Right cardiac atrium (tissue), 5 donors: ENCODE data around the gene PIR. TPM values are rescaled to one million over a fixed set of nuclear protein-coding genes. Genes with fewer than 3 reads are reported as not detected.

Source experiments
- ATAC-seq, 2 donors: fragments of 200-7000 bp; cut with Tn5 transposase; one replicate each; pipeline versions ENCODE4 v1.8.0 to v1.9.1; 2020; ENCODE audit warnings: moderate library complexity in 2 of 2, mild to moderate bottlenecking in 1 of 2
- DNase-seq, 3 donors: peaks; one replicate each; pipeline ENCODE4 v3.0.0-alpha.2; 2020
- H3K27ac ChIP-seq: one replicate; pipeline ENCODE4 v1.5.1; 2013; ENCODE audit warnings: mild to moderate bottlenecking, low read length, control low read depth, moderate library complexity
- H3K27me3 ChIP-seq: one replicate; pipeline ENCODE4 v1.6.1; 2013; ENCODE audit not compliant: control insufficient read depth, insufficient read depth
- H3K4me1 ChIP-seq: one replicate; pipeline ENCODE4 v1.6.1; 2013; ENCODE audit warnings: low read length; ENCODE audit not compliant: control insufficient read depth, insufficient read depth
- H3K4me3 ChIP-seq: one replicate; pipeline ENCODE4 v1.5.1; 2013; ENCODE audit warnings: low read length, control low read depth
- H3K9me3 ChIP-seq: one replicate; pipeline ENCODE4 v1.6.1; 2013; ENCODE audit warnings: low read length; ENCODE audit not compliant: control insufficient read depth
- WGBS: extraction: QIAGEN DNeasy Blood & Tissue Kit; methylation state at CpG from one replicate; pipeline ENCODE4 v1.1.7; 2013; 5-methylcytosine and 5-hydroxymethylcytosine counted together
- intact Hi-C, 4 donors: fragments of 100-400 bp; cut with DNase I; formaldehyde crosslinking; loops; one replicate each; pipeline versions ENCODE4 v1.11.0 to v1.14.0; 2022 to 2023
- polyA plus RNA-seq: library from polyadenylated mRNA; stranded (reverse); fragments of 200-250 nt; gene quantifications from one replicate; pipeline ENCODE4 v1.2.3, GENCODE V29; 2013
- total RNA-seq, 4 donors: library from RNA; stranded (reverse); fragmentation: NEBNext Ultra II Directional; extraction: Animal tissue kit (Norgen Biotek cat#: 25700); gene quantifications; one replicate each; pipeline ENCODE4 v1.2.1, GENCODE V29; 2021
- donor health status: healthy with polysubstance abuse.
- donor health status: DM: no; HTN: yes; CAD: no.
- donor health status: DM: no; HTN: no; CAD: no.
- donor health status: DM: no; HTN: yes; CAD: no; lungs with severe emphysema.
- donor health status: DM: yes; HTN: yes; CAD: no.

Gene PIR
- total and polyA plus RNA-seq, 5 donors, result 13.4 to 18.7 (median 14.8) TPM

GRCh38 chrX:15492469-15492868 is 664 bp downstream of the PIR start:
- DNase-seq, result no peak
- H3K27ac ChIP-seq, result no peak overlapping the region
- intact Hi-C loops, result loop anchor here in 2 of 4 donors (10.0 kb wide), 1 partner anchor 72 kb away; no protein-coding TSS in a partner anchor
- no peaks in the 10 kb centered on the region for H3K4me1 ChIP-seq
- H3K9me3 ChIP-seq, result no peaks in the 10 kb centered on the region
- WGBS, result 47% methylated on average over 5 of the region's 5 CpGs
- peak in 1 of 2 donors; percentile 19 for ATAC-seq
- no peaks in the 10 kb centered on the region for H3K27me3 ChIP-seq
- peak overlapping the region; percentile 76 for H3K4me3 ChIP-seq

GRCh38 chrX:15483891-15484290 is 9.2 kb downstream of the PIR start:
- DNase-seq (no peak), ATAC-seq (no peak)
- Histone ChIP-seq H3K27me3 (no peaks in the 10 kb centered on the region), H3K4me1 (peaks cover 2% of the 10 kb centered on the region), H3K9me3 (no peaks in the 10 kb centered on the region), H3K4me3 (no peak overlapping the region), H3K27ac (no peak overlapping the region)
- intact Hi-C loops, result no loop called here
- WGBS, result 100% methylated on average over 2 of the region's 2 CpGs

GRCh38 chrX:15475486-15475885 is 17.6 kb downstream of the PIR start:
- ATAC-seq (no peak), DNase-seq (no peak)
- intact Hi-C loops, result no loop called here
- Histone ChIP-seq H3K9me3 (no peaks in the 10 kb centered on the region), H3K4me1 (no peaks in the 10 kb centered on the region), H3K27ac (peak overlapping the region; percentile 27), H3K27me3 (no peaks in the 10 kb centered on the region), H3K4me3 (no peak overlapping the region)
- 85% methylated on average over 4 of the region's 4 CpGs for WGBS

GRCh38 chrX:15475021-15475420 is 18.1 kb downstream of the PIR start:
- no peak overlapping the region for H3K4me3 ChIP-seq
- no peak overlapping the region for H3K27ac ChIP-seq
- H3K27me3 ChIP-seq, result no peaks in the 10 kb centered on the region
- no peak for DNase-seq
- 53% methylated on average over 5 of the region's 5 CpGs for WGBS
- H3K4me1 ChIP-seq, result no peaks in the 10 kb centered on the region
- H3K9me3 ChIP-seq, result no peaks in the 10 kb centered on the region
- peak in 1 of 2 donors; percentile 88 for ATAC-seq
- intact Hi-C loops, result no loop called here

GRCh38 chrX:15474028-15474427 is 19.1 kb downstream of the PIR start:
- Histone ChIP-seq H3K27me3 (no peaks in the 10 kb centered on the region), H3K4me3 (no peak overlapping the region), H3K27ac (no peak overlapping the region), H3K4me1 (no peaks in the 10 kb centered on the region), H3K9me3 (no peaks in the 10 kb centered on the region)
- 91% methylated on average over 4 of the region's 4 CpGs for WGBS
- ATAC-seq (no peak), DNase-seq (no peak)
- intact Hi-C loops, result loop anchor here in 1 of 4 donors (5.0 kb wide), 1 partner anchor 127 kb away; no protein-coding TSS in a partner anchor

GRCh38 chrX:15472531-15472930 is 20.6 kb downstream of the PIR start:
- Histone ChIP-seq H3K27me3 (no peaks in the 10 kb centered on the region), H3K27ac (no peak overlapping the region), H3K4me3 (no peak overlapping the region), H3K9me3 (no peaks in the 10 kb centered on the region), H3K4me1 (no peaks in the 10 kb centered on the region)
- DNase-seq (no peak), ATAC-seq (no peak)
- intact Hi-C loops, result loop anchor here in 1 of 4 donors (5.0 kb wide), 1 partner anchor 125 kb away; no protein-coding TSS in a partner anchor

- H3K9me3 ChIP-seq, result no peaks in the 10 kb centered on the region
- 26% methylated on average over 3 of the region's 3 CpGs for WGBS
- H3K27ac ChIP-seq, result no peak overlapping the region
- intact Hi-C loops, result loop anchor here in 1 of 4 donors (5.0 kb wide), 1 partner anchor 124 kb away; no protein-coding TSS in a partner anchor
- no peak overlapping the region for H3K4me3 ChIP-seq
- peak; percentile 77 to 80 for ATAC-seq
- H3K4me1 ChIP-seq, result peaks cover 2% of the 10 kb centered on the region
- H3K27me3 ChIP-seq, result no peaks in the 10 kb centered on the region
- DNase-seq, result peak; percentile 42 to 76 (median 64)
These were observed 22.1 kb downstream of the PIR start for GRCh38 chrX:15471028-15471427.

- ATAC-seq (no peak), DNase-seq (no peak)
- H3K9me3 ChIP-seq, result no peaks in the 10 kb centered on the region
- no peak overlapping the region for H3K4me3 ChIP-seq
- peaks cover 2% of the 10 kb centered on the region for H3K4me1 ChIP-seq
- intact Hi-C loops, result loop anchor here (5.0 to 10.0 kb wide), 3 partner anchors 115 to 125 kb away; no protein-coding TSS in a partner anchor
- WGBS, result 94% methylated on average over 1 of the region's 1 CpG
- no peaks in the 10 kb centered on the region for H3K27me3 ChIP-seq
- H3K27ac ChIP-seq, result no peak overlapping the region
These were observed 23.5 kb downstream of the PIR start for GRCh38 chrX:15469613-15470012.

- Histone ChIP-seq H3K4me3 (no peak overlapping the region), H3K27me3 (no peaks in the 10 kb centered on the region), H3K27ac (peak overlapping the region; percentile 43), H3K9me3 (no peaks in the 10 kb centered on the region), H3K4me1 (peaks cover 2% of the 10 kb centered on the region)
- intact Hi-C loops, result loop anchor here in 3 of 4 donors (5.0 to 10.0 kb wide), 3 partner anchors 113 to 123 kb away; no protein-coding TSS in a partner anchor
- WGBS, result 14% methylated on average over 4 of the region's 4 CpGs
- ATAC-seq, result peak; percentile 65 to 67
- no peak for DNase-seq
These were observed 25.1 kb downstream of the PIR start for GRCh38 chrX:15468036-15468435.

GRCh38 chrX:15465896-15466651 is 27.1 kb downstream of the PIR start:
- no peaks in the 10 kb centered on the region for H3K27me3 ChIP-seq
- no peaks in the 10 kb centered on the region for H3K9me3 ChIP-seq
- 82% methylated on average over 9 of the region's 9 CpGs for WGBS
- no peak for DNase-seq
- no peak overlapping the region for H3K4me3 ChIP-seq
- no peak for ATAC-seq
- intact Hi-C loops, result loop anchor here in 3 of 4 donors (5.0 to 10.0 kb wide), 3 partner anchors 111 to 121 kb away; no protein-coding TSS in a partner anchor
- peak overlapping the region; percentile 45 for H3K27ac ChIP-seq
- H3K4me1 ChIP-seq, result peaks cover 2% of the 10 kb centered on the region

- Histone ChIP-seq H3K9me3 (no peaks in the 10 kb centered on the region), H3K27ac (no peak overlapping the region), H3K4me1 (peaks cover 2% of the 10 kb centered on the region), H3K27me3 (no peaks in the 10 kb centered on the region), H3K4me3 (no peak overlapping the region)
- WGBS, result 47% methylated on average over 4 of the region's 4 CpGs
- DNase-seq, result no peak
- intact Hi-C loops, result loop anchor here in 3 of 4 donors (5.0 to 10.0 kb wide), 3 partner anchors 111 to 121 kb away; no protein-coding TSS in a partner anchor
- no peak for ATAC-seq
These were observed 27.8 kb downstream of the PIR start for GRCh38 chrX:15465347-15465746.
